Measurements from ENCODE around the gene MMS19. TPM values are rescaled to one million over a fixed set of nuclear protein-coding genes. Genes with fewer than 3 reads are reported as not detected.

MMS19 gene
- total RNA-seq, 2 donors from 2014 or later: 44.6 to 60.0 TPM

DNA sequence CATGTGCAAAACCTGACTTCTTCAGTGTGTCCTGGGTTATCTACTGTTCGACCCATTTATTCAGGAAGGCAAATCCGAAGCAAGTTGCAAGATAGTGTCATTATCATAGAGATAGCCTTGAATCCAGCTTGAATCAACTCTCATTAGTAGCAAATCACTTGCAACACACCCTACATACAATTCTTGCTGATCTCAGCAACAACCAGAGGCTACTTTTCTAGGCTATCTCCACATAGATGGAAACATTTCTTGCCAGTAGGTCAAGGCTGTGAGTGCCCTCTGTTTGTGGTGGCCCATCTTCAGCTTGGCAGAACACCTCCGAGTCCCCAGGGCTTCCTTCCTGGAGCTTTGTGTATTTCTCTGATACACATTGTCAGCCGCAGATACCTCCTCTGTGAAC lies 12.5 kb upstream of the MMS19 start:
- no peak overlapping the region for H3K27ac ChIP-seq
- H3K4me1 ChIP-seq: peaks cover 4% of the 10 kb centered on the region
- WGBS, 2 donors: 58 to 65% methylated on average over 4 of the region's 4 CpGs
- no peaks in the 10 kb centered on the region for H3K36me3 ChIP-seq (replicated peaks in 1 of 2; ENCODE audit: insufficient read depth in 1 of 2, low read depth in 2 of 2)
- H3K4me3 ChIP-seq: no peak overlapping the region
- no peaks in the 10 kb centered on the region for H3K9me3 ChIP-seq
- TF ChIP-seq, protein P1, sequence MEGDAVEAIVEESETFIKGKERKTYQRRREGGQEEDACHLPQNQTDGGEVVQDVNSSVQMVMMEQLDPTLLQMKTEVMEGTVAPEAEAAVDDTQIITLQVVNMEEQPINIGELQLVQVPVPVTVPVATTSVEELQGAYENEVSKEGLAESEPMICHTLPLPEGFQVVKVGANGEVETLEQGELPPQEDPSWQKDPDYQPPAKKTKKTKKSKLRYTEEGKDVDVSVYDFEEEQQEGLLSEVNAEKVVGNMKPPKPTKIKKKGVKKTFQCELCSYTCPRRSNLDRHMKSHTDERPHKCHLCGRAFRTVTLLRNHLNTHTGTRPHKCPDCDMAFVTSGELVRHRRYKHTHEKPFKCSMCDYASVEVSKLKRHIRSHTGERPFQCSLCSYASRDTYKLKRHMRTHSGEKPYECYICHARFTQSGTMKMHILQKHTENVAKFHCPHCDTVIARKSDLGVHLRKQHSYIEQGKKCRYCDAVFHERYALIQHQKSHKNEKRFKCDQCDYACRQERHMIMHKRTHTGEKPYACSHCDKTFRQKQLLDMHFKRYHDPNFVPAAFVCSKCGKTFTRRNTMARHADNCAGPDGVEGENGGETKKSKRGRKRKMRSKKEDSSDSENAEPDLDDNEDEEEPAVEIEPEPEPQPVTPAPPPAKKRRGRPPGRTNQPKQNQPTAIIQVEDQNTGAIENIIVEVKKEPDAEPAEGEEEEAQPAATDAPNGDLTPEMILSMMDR (IDR thresholded peaks at IDR 0.05): no peak
- no peak for TF ChIP-seq POLR2A (IDR thresholded peaks at IDR 0.05)
- no peaks in the 10 kb centered on the region for H3K27me3 ChIP-seq
- intact Hi-C loops (cut with DNase I): no loop called here
- DNase-seq (no peak), ATAC-seq (no peak)

DNA sequence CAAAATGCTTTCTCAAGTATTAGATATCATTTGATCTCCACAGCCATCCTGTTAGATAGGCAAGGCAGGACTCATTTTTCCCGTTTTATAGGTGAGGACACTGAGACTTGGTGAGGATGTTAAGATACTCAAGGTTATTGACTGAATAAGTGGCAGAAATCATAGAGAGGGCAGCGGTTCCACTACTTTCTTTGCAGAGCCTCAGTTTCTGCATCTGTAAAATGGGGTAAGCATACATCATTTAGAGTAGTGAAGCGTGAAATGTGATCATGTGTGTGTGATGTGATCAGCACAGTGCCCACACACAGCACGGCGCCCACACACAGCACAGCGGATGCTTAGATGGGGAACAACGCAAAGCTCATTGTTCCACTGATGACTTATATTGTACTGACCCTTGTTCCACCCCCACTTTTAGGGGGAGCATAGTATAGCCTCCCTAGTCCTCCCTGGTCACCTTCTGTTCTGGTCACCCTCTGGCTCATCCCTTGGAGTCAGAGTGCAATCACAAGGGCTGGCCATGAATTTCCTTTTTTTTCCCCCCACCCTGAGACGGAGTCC lies 11.0 kb upstream of the MMS19 start:
- no peak for ATAC-seq
- intact Hi-C loops (cut with DNase I): no loop called here
- Histone ChIP-seq H3K9me3 (no peaks in the 10 kb centered on the region), H3K4me1 (no peaks in the 10 kb centered on the region), H3K27me3 (no peaks in the 10 kb centered on the region), H3K4me3 (no peak overlapping the region), H3K36me3 (replicated peaks in 1 of 2; ENCODE audit: insufficient read depth in 1 of 2, low read depth in 2 of 2) (no peaks in the 10 kb centered on the region), H3K27ac (no peak overlapping the region)
- no peak for DNase-seq
- 88 to 95% methylated on average over 8 of the region's 8 CpGs for WGBS, 2 donors
- TF ChIP-seq POLR2A (IDR thresholded peaks at IDR 0.05): no peak
- TF ChIP-seq, protein P1 (IDR thresholded peaks at IDR 0.05): no peak

DNA sequence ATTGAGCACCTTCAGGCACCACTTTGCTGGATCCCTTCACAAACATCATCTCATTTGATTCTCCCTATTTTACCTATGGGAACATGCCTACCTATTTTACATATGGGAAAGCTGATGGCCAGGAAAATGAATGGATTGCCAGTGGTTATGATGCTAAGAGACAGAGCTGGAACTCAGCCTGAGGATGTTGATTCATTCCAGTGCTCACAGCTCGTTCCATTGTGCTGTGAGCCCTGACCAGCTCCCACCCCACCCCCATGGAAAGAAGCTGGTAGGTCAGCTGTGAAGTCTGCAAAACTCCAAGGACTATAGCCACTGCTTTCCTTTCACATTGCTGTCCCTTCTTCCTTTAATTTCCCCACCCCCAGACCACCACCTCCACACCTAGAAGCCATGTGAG lies 10.1 kb upstream of the MMS19 start:
- no peak overlapping the region for H3K4me3 ChIP-seq
- H3K4me1 ChIP-seq: no peaks in the 10 kb centered on the region
- H3K9me3 ChIP-seq: no peaks in the 10 kb centered on the region
- intact Hi-C loops (cut with DNase I): no loop called here
- no peaks in the 10 kb centered on the region for H3K36me3 ChIP-seq (replicated peaks in 1 of 2; ENCODE audit: insufficient read depth in 1 of 2, low read depth in 2 of 2)
- no peak for ATAC-seq
- 53 to 69% methylated on average over 1 of the region's 1 CpG for WGBS, 2 donors
- no peak for TF ChIP-seq POLR2A (IDR thresholded peaks at IDR 0.05)
- TF ChIP-seq, protein P1 (IDR thresholded peaks at IDR 0.05): no peak
- no peak for DNase-seq
- H3K27me3 ChIP-seq: no peaks in the 10 kb centered on the region
- H3K27ac ChIP-seq: no peak overlapping the region

DNA sequence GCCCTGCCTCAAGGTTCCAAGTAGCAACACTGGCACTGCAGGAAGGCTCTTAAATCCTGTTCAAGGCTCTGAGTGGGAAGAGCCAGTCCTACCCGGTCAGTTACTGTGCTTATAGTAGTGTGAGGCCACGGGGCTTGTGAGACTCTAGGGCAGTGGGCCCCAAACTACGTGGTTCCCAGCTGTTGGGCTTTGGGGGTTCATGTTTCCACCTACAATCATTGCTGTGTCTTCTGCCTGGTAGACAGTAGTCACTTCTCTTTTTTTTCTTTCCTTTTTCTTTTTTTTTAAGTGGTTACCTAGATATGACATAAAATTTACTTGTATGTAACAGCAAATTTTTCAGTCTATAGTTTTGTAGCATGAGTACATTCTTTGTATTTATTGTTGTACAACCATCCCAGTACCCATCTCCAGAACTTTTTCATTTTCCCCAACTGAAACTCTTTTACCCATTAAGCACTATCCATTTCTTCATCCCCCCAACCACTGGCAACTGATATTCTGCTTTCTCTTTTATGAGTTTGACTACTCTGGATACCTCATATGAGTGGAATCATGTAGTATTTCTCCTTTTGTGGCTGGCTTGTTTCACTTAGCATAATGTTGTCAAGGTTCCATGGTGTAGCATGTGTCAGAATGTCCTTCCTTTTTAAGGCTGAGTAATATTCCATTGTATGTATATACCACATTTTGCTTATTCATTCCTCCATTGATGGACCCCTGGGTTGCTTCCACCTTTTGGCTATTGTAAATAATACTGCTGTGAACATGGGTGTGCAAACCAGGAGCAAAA lies 8.2 kb upstream of the MMS19 start:
- H3K4me1 ChIP-seq: no peaks in the 10 kb centered on the region
- WGBS, 2 donors: 88 to 92% methylated on average over 3 of the region's 3 CpGs
- DNase-seq: no peak
- intact Hi-C loops (cut with DNase I): no loop called here
- no peak overlapping the region for H3K4me3 ChIP-seq
- ATAC-seq: no peak
- TF ChIP-seq POLR2A (IDR thresholded peaks at IDR 0.05): no peak
- TF ChIP-seq, protein P1 (IDR thresholded peaks at IDR 0.05): no peak
- H3K9me3 ChIP-seq: no peaks in the 10 kb centered on the region
- no peaks in the 10 kb centered on the region for H3K36me3 ChIP-seq (replicated peaks in 1 of 2; ENCODE audit: insufficient read depth in 1 of 2, low read depth in 2 of 2)
- no peaks in the 10 kb centered on the region for H3K27me3 ChIP-seq
- H3K27ac ChIP-seq: no peak overlapping the region

DNA sequence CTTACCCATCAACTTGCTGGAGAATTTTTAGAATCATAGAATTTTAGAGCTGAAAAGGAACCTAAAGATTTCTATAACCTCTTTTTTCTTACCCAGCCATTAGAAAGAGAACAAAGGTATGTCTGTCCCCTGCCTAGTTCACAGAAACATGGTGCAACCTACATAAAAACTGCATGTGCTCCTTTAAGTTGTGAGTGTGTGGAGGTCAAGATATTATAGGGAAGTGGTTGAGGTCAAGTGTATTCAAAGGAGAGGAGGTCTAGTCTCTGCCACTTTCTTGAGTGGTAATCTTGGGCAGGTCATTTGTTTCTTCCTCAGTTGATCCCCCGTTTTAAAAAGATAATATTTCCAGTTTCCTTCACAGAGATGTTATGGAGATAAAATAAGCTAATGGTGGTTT lies 6.9 kb upstream of the MMS19 start:
- 50 to 67% methylated on average over 1 of the region's 1 CpG for WGBS, 2 donors

More for the DNA sequence above, 6.9 kb upstream of the MMS19 start:
- intact Hi-C loops (cut with DNase I): no loop called here
- Histone ChIP-seq H3K4me1 (peaks cover 5% of the 10 kb centered on the region), H3K4me3 (no peak overlapping the region), H3K9me3 (no peaks in the 10 kb centered on the region), H3K27me3 (no peaks in the 10 kb centered on the region), H3K36me3 (replicated peaks in 1 of 2; ENCODE audit: insufficient read depth in 1 of 2, low read depth in 2 of 2) (no peaks in the 10 kb centered on the region), H3K27ac (no peak overlapping the region)
- TF ChIP-seq, protein P1 (IDR thresholded peaks at IDR 0.05): no peak
- no peak for TF ChIP-seq POLR2A (IDR thresholded peaks at IDR 0.05)
- DNase-seq: no peak
- no peak for ATAC-seq
